Motor neuron (in vitro differentiated cells): ENCODE data around the gene BTBD18. TPM values are rescaled to one million over a fixed set of nuclear protein-coding genes. Genes with fewer than 3 reads are reported as not detected.

Experiments used
- ATAC-seq, 8 experiments: fragments of 200-7000 bp; cut with Tn5 transposase; replicated peaks in 6 of 8; 2 replicates each; pipeline ENCODE4 v1.8.0; 2021; ENCODE audit warnings: mild to moderate bottlenecking in 8 of 8, moderate library complexity in 8 of 8
- H3K27ac ChIP-seq, 2 donors: fragments of 250-450 bp; sonication (Bioruptor Pico); 2 replicates each; pipeline ENCODE4 v1.9.0; 2021; ENCODE audit warnings: antibody characterized with exemption in 2 of 2, mild to moderate bottlenecking in 2 of 2, moderate library complexity in 1 of 2
- H3K4me1 ChIP-seq, 2 donors: fragments of 250-450 bp; sonication (Bioruptor Pico); replicated peaks in 1 of 2; 2 replicates each; pipeline ENCODE4 v1.6.1; 2021; ENCODE audit warnings: antibody characterized with exemption in 2 of 2, mild to moderate bottlenecking in 2 of 2, moderate library complexity in 1 of 2
- H3K4me3 ChIP-seq, 5 donors: fragments of 250-450 bp; sonication (Bioruptor Pico); 2 replicates each; pipeline ENCODE4 v1.9.0; 2021; ENCODE audit warnings: antibody characterized with exemption in 5 of 5, mild to moderate bottlenecking in 5 of 5, moderate library complexity in 4 of 5
- WGBS, 10 experiments: fragments of 450-650 bp; shearing (Covaris generic); methylation state at CpG; one replicate each; pipeline ENCODE4 v1.0.0; 2022; 5-methylcytosine and 5-hydroxymethylcytosine counted together
- in situ Hi-C, 9 experiments: fragments of 400-800 bp; cut with MboI; loops; one replicate each; pipeline ENCODE4 v1.15.0; 2021; ENCODE audit warnings: low sequenced_read_pairs in 9 of 9, low pct_unique_long_range_greater_than_20kb in 2 of 9; ENCODE audit not compliant: unreplicated experiment in 9 of 9
- total RNA-seq, 8 experiments: library from RNA; unstranded; fragments of 300-600 nt; gene quantifications; 2 replicates each; pipeline versions ENCODE4 v1.2.3 to v1.2.4, GENCODE V29; 2022

The BTBD18 gene
- total RNA-seq, 8 experiments from 2014 or later: 0.46 to 6.1 (median 1.1) TPM

GRCh38 chr11:57787006-57787604 lies 35.5 kb upstream of the BTBD18 start:
- Histone ChIP-seq H3K27ac (no peak overlapping the region), H3K4me1 (peaks cover 0 to 3% of the 10 kb centered on the region in 2 donors), H3K4me3 (no peak overlapping the region)
- ATAC-seq: peak in 1 of 8 experiments; percentile 19
- WGBS, 10 experiments: 57 to 100% (median 84%) methylated on average over 1 to 4 of the region's 4 CpGs; no CpG with 5 or more reads in 1 of the 10 experiments
- in situ Hi-C loops: no loop called here

- Histone ChIP-seq H3K4me1 (peaks cover 0 to 6% of the 10 kb centered on the region in 2 donors), H3K4me3 (no peak overlapping the region), H3K27ac (no peak overlapping the region)
- in situ Hi-C loops: no loop called here
- ATAC-seq: peak in 2 of 8 experiments; percentile 21 to 39
- WGBS, 10 experiments: 71 to 100% (median 88%) methylated on average over 1 to 4 of the region's 4 CpGs; no CpG with 5 or more reads in 1 of the 10 experiments
These were observed 34.8 kb upstream of the BTBD18 start for GRCh38 chr11:57786436-57786835.

- in situ Hi-C loops: no loop called here
- WGBS, 10 experiments: 82 to 100% (median 100%) methylated on average over 1 to 2 of the region's 2 CpGs; no CpG with 5 or more reads in 3 of the 10 experiments
- H3K4me3 ChIP-seq: no peak overlapping the region
- peaks cover 0 to 8% of the 10 kb centered on the region in 2 donors for H3K4me1 ChIP-seq
- no peak for ATAC-seq
- H3K27ac ChIP-seq: no peak overlapping the region
These were observed 33.5 kb upstream of the BTBD18 start for GRCh38 chr11:57785072-57785471.

GRCh38 chr11:57781529-57781943 lies 29.9 kb upstream of the BTBD18 start:
- 63 to 100% (median 95%) methylated on average over 1 to 3 of the region's 3 CpGs for WGBS, 10 experiments
- Histone ChIP-seq H3K27ac (no peak overlapping the region), H3K4me1 (peaks cover 29 to 33% of the 10 kb centered on the region in 2 donors), H3K4me3 (no peak overlapping the region)
- no peak for ATAC-seq
- in situ Hi-C loops: no loop called here

- 0 to 80% (median 63%) methylated on average over 1 of the region's 1 CpG; no CpG with 5 or more reads in 4 of the 10 experiments for WGBS, 10 experiments
- Histone ChIP-seq H3K4me1 (peaks cover 46 to 52% of the 10 kb centered on the region in 2 donors), H3K4me3 (no peak overlapping the region), H3K27ac (peak overlapping the region; percentile 47 to 54)
- in situ Hi-C loops: no loop called here
- ATAC-seq: peak in 4 of 8 experiments; percentile 5 to 46 (median 12)
These were observed 27.7 kb upstream of the BTBD18 start for GRCh38 chr11:57779276-57779675.

GRCh38 chr11:57778318-57779037 lies 26.9 kb upstream of the BTBD18 start:
- H3K4me1 ChIP-seq: peaks cover 46 to 52% of the 10 kb centered on the region in 2 donors
- peak; percentile 72 to 96 (median 94) for ATAC-seq
- peak overlapping the region; percentile 47 to 64 for H3K27ac ChIP-seq
- WGBS, 10 experiments: 0 to 20% (median 2%) methylated on average over 1 to 5 of the region's 6 CpGs; no CpG with 5 or more reads in 2 of the 10 experiments
- peak overlapping the region in 2 of 5 donors; percentile 2 to 8 for H3K4me3 ChIP-seq
- in situ Hi-C loops: no loop called here

GRCh38 chr11:57777969-57778317 lies 26.3 kb upstream of the BTBD18 start:
- H3K4me1 ChIP-seq: peaks cover 46 to 52% of the 10 kb centered on the region in 2 donors
- peak overlapping the region; percentile 47 to 64 for H3K27ac ChIP-seq
- ATAC-seq: peak; percentile 6 to 27 (median 17)
- in situ Hi-C loops: no loop called here
- 6 to 16% (median 11%) methylated on average over 2 to 3 of the region's 3 CpGs; no CpG with 5 or more reads in 5 of the 10 experiments for WGBS, 10 experiments
- H3K4me3 ChIP-seq: peak overlapping the region in 1 of 5 donors; percentile 2

- 0 to 80% (median 60%) methylated on average over 1 to 2 of the region's 2 CpGs; no CpG with 5 or more reads in 3 of the 10 experiments for WGBS, 10 experiments
- Histone ChIP-seq H3K4me1 (peaks cover 46 to 51% of the 10 kb centered on the region in 2 donors), H3K4me3 (no peak overlapping the region), H3K27ac (no peak overlapping the region)
- in situ Hi-C loops: no loop called here
- ATAC-seq: no peak
These were observed 25.1 kb upstream of the BTBD18 start for GRCh38 chr11:57776577-57777210.

- in situ Hi-C loops: no loop called here
- H3K27ac ChIP-seq: peak overlapping the region in 1 of 2 donors; percentile 68
- 20 to 100% (median 75%) methylated on average over 1 to 2 of the region's 3 CpGs; no CpG with 5 or more reads in 3 of the 10 experiments for WGBS, 10 experiments
- no peak overlapping the region for H3K4me3 ChIP-seq
- H3K4me1 ChIP-seq: peaks cover 46% of the 10 kb centered on the region in 2 donors
- peak in 2 of 8 experiments; percentile 3 to 6 for ATAC-seq
These were observed 24.5 kb upstream of the BTBD18 start for GRCh38 chr11:57776031-57776521.

- no peak for ATAC-seq
- WGBS, 10 experiments: 20 to 88% (median 62%) methylated on average over 1 to 5 of the region's 5 CpGs; no CpG with 5 or more reads in 1 of the 10 experiments
- no peak overlapping the region for H3K4me3 ChIP-seq
- in situ Hi-C loops: no loop called here
- H3K4me1 ChIP-seq: peaks cover 46% of the 10 kb centered on the region in 2 donors
- peak overlapping the region in 1 of 2 donors; percentile 68 for H3K27ac ChIP-seq
These were observed 23.9 kb upstream of the BTBD18 start for GRCh38 chr11:57775491-57775890.

- Histone ChIP-seq H3K4me1 (peaks cover 32 to 33% of the 10 kb centered on the region in 2 donors), H3K27ac (no peak overlapping the region), H3K4me3 (no peak overlapping the region)
- WGBS, 10 experiments: 56 to 100% (median 83%) methylated on average over 1 to 5 of the region's 5 CpGs; no CpG with 5 or more reads in 1 of the 10 experiments
- in situ Hi-C loops: no loop called here
- ATAC-seq: no peak
These were observed 21.5 kb upstream of the BTBD18 start for GRCh38 chr11:57773026-57773598.

GRCh38 chr11:57772562-57772961 lies 20.9 kb upstream of the BTBD18 start:
- Histone ChIP-seq H3K4me3 (no peak overlapping the region), H3K4me1 (peaks cover 27% of the 10 kb centered on the region in 2 donors), H3K27ac (no peak overlapping the region)
- 64 to 95% (median 86%) methylated on average over 2 to 4 of the region's 4 CpGs; no CpG with 5 or more reads in 1 of the 10 experiments for WGBS, 10 experiments
- no peak for ATAC-seq
- in situ Hi-C loops: no loop called here
